Measurements from ENCODE around the gene CYP39A1. TPM values are rescaled to one million over a fixed set of nuclear protein-coding genes. Genes with fewer than 3 reads are reported as not detected.

The CYP39A1 gene
- total RNA-seq, 4 donors from 2014 or later, result 3.1 to 18.9 (median 3.9) TPM

GRCh38 chr6:46500382-46500781 lies 152.2 kb downstream of the CYP39A1 start:
- Histone ChIP-seq H3K27ac (peak overlapping the region in 1 of 2 donors; percentile 6), H3K4me3 (no peak overlapping the region), H3K4me1 (no peaks in the 10 kb centered on the region), H3K36me3 (no peaks in the 10 kb centered on the region), H3K27me3 (no peaks in the 10 kb centered on the region), H3K9me3 (no peaks in the 10 kb centered on the region)
- no peak for DNase-seq
- intact Hi-C loops (cut with DNase I; ENCODE audit: low total_unique reads), result no loop called here
- TF ChIP-seq CTCF (IDR thresholded peaks at IDR 0.05) (no peak), POLR2A (IDR thresholded peaks at IDR 0.05) (no peak)

Other genes starting within 250 kb of the CYP39A1 start
- gene RCAN2, start 161.4 kb downstream of the CYP39A1 start, total RNA-seq, result 10 to 100 TPM in 2 of 4 donors, 1 to 10 TPM in 2; 3.0 to 36.4 (median 16.3) TPM
- 10 to 100 TPM; 24.6 to 47.2 (median 33.3) TPM for gene SLC25A27, start 157 bp upstream of the CYP39A1 start, total RNA-seq
- 1 to 10 TPM in 2 of 4 donors, under 1 TPM in 2; under 0.01 to 1.5 (median 0.75) TPM for gene TDRD6, start 35.1 kb upstream of the CYP39A1 start, total RNA-seq
- gene PLA2G7, start 82.6 kb upstream of the CYP39A1 start, total RNA-seq, result 1 to 10 TPM in 1 of 4 donors, not detected in 3; 3.9 TPM
- 1 to 10 TPM in 1 of 4 donors, not detected in 3; 2.3 TPM for gene ANKRD66, start 94.1 kb upstream of the CYP39A1 start, total RNA-seq
- under 1 TPM in 1 of 4 donors, not detected in 3; under 0.01 TPM for gene MEP1A, start 140.6 kb upstream of the CYP39A1 start, total RNA-seq